ENCODE measurements around the gene MAPT.

- no peak for TF ChIP-seq EP300 (IDR thresholded peaks at IDR 0.05; ENCODE audit: borderline replicate concordance)
- TF ChIP-seq EGR1 (IDR thresholded peaks at IDR 0.05): no peak
- no peak for TF ChIP-seq TAF1 (IDR thresholded peaks at IDR 0.05; ENCODE audit: low read depth)
- TF ChIP-seq TEAD4 (IDR thresholded peaks at IDR 0.05): no peak
- no peak for TF ChIP-seq CREB1 (IDR thresholded peaks at IDR 0.05; ENCODE audit: low read depth)
- TF ChIP-seq YY1 (IDR thresholded peaks at IDR 0.05; ENCODE audit: low read depth): no peak
- TF ChIP-seq, protein P1, sequence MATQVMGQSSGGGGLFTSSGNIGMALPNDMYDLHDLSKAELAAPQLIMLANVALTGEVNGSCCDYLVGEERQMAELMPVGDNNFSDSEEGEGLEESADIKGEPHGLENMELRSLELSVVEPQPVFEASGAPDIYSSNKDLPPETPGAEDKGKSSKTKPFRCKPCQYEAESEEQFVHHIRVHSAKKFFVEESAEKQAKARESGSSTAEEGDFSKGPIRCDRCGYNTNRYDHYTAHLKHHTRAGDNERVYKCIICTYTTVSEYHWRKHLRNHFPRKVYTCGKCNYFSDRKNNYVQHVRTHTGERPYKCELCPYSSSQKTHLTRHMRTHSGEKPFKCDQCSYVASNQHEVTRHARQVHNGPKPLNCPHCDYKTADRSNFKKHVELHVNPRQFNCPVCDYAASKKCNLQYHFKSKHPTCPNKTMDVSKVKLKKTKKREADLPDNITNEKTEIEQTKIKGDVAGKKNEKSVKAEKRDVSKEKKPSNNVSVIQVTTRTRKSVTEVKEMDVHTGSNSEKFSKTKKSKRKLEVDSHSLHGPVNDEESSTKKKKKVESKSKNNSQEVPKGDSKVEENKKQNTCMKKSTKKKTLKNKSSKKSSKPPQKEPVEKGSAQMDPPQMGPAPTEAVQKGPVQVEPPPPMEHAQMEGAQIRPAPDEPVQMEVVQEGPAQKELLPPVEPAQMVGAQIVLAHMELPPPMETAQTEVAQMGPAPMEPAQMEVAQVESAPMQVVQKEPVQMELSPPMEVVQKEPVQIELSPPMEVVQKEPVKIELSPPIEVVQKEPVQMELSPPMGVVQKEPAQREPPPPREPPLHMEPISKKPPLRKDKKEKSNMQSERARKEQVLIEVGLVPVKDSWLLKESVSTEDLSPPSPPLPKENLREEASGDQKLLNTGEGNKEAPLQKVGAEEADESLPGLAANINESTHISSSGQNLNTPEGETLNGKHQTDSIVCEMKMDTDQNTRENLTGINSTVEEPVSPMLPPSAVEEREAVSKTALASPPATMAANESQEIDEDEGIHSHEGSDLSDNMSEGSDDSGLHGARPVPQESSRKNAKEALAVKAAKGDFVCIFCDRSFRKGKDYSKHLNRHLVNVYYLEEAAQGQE (IDR thresholded peaks at IDR 0.05; ENCODE audit: low read depth): no peak
- TF ChIP-seq TCF12 (IDR thresholded peaks at IDR 0.05; ENCODE audit: low read depth): no peak
- no peak for TF ChIP-seq RAD21 (IDR thresholded peaks at IDR 0.05; ENCODE audit: low read depth)
- TF ChIP-seq, protein P2, sequence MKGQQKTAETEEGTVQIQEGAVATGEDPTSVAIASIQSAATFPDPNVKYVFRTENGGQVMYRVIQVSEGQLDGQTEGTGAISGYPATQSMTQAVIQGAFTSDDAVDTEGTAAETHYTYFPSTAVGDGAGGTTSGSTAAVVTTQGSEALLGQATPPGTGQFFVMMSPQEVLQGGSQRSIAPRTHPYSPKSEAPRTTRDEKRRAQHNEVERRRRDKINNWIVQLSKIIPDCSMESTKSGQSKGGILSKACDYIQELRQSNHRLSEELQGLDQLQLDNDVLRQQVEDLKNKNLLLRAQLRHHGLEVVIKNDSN (IDR thresholded peaks at IDR 0.05): no peak
- no peak for TF ChIP-seq CEBPB (IDR thresholded peaks at IDR 0.05)
- TF ChIP-seq, protein P3, sequence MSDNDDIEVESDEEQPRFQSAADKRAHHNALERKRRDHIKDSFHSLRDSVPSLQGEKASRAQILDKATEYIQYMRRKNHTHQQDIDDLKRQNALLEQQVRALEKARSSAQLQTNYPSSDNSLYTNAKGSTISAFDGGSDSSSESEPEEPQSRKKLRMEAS (IDR thresholded peaks at IDR 0.05): no peak
- no peak for TF ChIP-seq NFIC (IDR thresholded peaks at IDR 0.05)
Observed at GRCh38 chr17:45999900-46000290, 105.5 kb downstream of the MAPT start.

All from Ishikawa (cell line).